ENCODE results near the gene DOCK11. TPM values are rescaled to one million over a fixed set of nuclear protein-coding genes. Genes with fewer than 3 reads are reported as not detected.

The DOCK11 gene
- total RNA-seq, 1 donor from 2014 or later: 56.0 TPM

- ChIA-PET POLR2A (no interaction called here), CTCF (no interaction called here)
- Mint-ChIP-seq H3K4me1 (no peaks in the 10 kb centered on the region), H3K9me3 (no peaks in the 10 kb centered on the region), H3K36me3 (ENCODE audit: low read depth) (peaks cover 66% of the 10 kb centered on the region), H3K27ac (no peak overlapping the region), H3K4me3 (no peak overlapping the region), H3K27me3 (no peaks in the 10 kb centered on the region)
- intact Hi-C loops (cut with micrococcal nuclease): no loop called here
- no peak for ATAC-seq (ENCODE audit: low read depth)
- DNase-seq: no peak
- TF ChIP-seq, protein P1, sequence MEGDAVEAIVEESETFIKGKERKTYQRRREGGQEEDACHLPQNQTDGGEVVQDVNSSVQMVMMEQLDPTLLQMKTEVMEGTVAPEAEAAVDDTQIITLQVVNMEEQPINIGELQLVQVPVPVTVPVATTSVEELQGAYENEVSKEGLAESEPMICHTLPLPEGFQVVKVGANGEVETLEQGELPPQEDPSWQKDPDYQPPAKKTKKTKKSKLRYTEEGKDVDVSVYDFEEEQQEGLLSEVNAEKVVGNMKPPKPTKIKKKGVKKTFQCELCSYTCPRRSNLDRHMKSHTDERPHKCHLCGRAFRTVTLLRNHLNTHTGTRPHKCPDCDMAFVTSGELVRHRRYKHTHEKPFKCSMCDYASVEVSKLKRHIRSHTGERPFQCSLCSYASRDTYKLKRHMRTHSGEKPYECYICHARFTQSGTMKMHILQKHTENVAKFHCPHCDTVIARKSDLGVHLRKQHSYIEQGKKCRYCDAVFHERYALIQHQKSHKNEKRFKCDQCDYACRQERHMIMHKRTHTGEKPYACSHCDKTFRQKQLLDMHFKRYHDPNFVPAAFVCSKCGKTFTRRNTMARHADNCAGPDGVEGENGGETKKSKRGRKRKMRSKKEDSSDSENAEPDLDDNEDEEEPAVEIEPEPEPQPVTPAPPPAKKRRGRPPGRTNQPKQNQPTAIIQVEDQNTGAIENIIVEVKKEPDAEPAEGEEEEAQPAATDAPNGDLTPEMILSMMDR (IDR thresholded peaks at IDR 0.05): no peak
Observed at GRCh38 chrX:118551426-118551825, 55.8 kb downstream of the DOCK11 start.

GRCh38 chrX:118552121-118552900 lies 56.7 kb downstream of the DOCK11 start:
- POLR2A ChIA-PET: no interaction called here

DNA sequence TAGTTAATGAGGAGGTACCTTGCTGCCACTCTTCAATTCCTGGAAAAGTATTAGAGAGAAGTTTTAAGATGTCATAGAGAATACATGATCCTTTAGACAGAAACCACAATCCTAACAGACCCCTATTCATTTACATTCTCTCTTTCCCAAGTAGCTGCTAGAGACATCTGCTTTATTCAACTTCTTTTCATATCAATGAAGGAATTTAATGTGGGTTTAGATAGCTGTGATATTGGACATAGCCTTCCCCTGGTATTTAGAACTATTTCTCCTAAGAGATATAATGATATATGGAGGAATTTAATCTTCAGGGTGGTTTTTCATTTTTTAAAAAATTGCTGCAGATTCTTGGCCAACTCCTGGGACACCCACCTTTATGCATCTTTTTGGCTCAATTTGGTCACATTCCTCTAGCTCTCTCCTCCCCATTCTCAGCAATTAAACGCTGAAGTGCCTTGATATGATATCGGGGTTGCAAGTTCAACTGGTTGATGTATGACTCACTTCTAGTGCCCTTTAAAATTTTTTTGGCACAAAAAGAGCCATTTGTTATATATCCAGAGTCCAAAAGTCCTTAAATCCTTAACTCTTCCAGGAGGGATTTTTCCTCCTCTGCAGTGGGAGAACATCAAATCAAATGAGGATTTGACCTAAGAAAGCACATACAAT lies 57.6 kb downstream of the DOCK11 start:
- ATAC-seq (ENCODE audit: low read depth): no peak
- Mint-ChIP-seq H3K27me3 (no peaks in the 10 kb centered on the region), H3K4me3 (no peak overlapping the region), H3K9me3 (no peaks in the 10 kb centered on the region), H3K27ac (no peak overlapping the region), H3K4me1 (no peaks in the 10 kb centered on the region), H3K36me3 (ENCODE audit: low read depth) (peaks cover 59% of the 10 kb centered on the region)
- ChIA-PET CTCF (no interaction called here), POLR2A (no interaction called here)
- TF ChIP-seq, protein P1 (IDR thresholded peaks at IDR 0.05): no peak
- intact Hi-C loops (cut with micrococcal nuclease): no loop called here
- no peak for DNase-seq

More at GRCh38 chrX:118552121-118552900, 56.7 kb downstream of the DOCK11 start:
- Mint-ChIP-seq H3K27ac (no peak overlapping the region), H3K4me1 (no peaks in the 10 kb centered on the region), H3K27me3 (no peaks in the 10 kb centered on the region), H3K9me3 (no peaks in the 10 kb centered on the region), H3K36me3 (ENCODE audit: low read depth) (peaks cover 68% of the 10 kb centered on the region), H3K4me3 (no peak overlapping the region)
- TF ChIP-seq, protein P1 (IDR thresholded peaks at IDR 0.05): no peak
- intact Hi-C loops (cut with micrococcal nuclease): no loop called here
- CTCF ChIA-PET: no interaction called here
- no peak for DNase-seq
- ATAC-seq (ENCODE audit: low read depth): no peak

GRCh38 chrX:118554511-118554910 lies 58.9 kb downstream of the DOCK11 start:
- Mint-ChIP-seq H3K9me3 (no peaks in the 10 kb centered on the region), H3K4me1 (peaks cover 3% of the 10 kb centered on the region), H3K27ac (no peak overlapping the region), H3K27me3 (no peaks in the 10 kb centered on the region), H3K4me3 (no peak overlapping the region), H3K36me3 (ENCODE audit: low read depth) (peaks cover 55% of the 10 kb centered on the region)
- TF ChIP-seq, protein P1 (IDR thresholded peaks at IDR 0.05): no peak
- CTCF ChIA-PET: no interaction called here
- POLR2A ChIA-PET: no interaction called here
- intact Hi-C loops (cut with micrococcal nuclease): no loop called here
- ATAC-seq (ENCODE audit: low read depth): no peak
- DNase-seq: no peak

GRCh38 chrX:118558926-118559325 lies 63.3 kb downstream of the DOCK11 start:
- H3K4me3 Mint-ChIP-seq: no peak overlapping the region
- intact Hi-C loops (cut with micrococcal nuclease): no loop called here
- TF ChIP-seq, protein P1 (IDR thresholded peaks at IDR 0.05): no peak
- ChIA-PET POLR2A (no interaction called here), CTCF (no interaction called here)
- no peak for ATAC-seq (ENCODE audit: low read depth)
- H3K27me3 Mint-ChIP-seq: no peaks in the 10 kb centered on the region
- no peaks in the 10 kb centered on the region for H3K9me3 Mint-ChIP-seq
- DNase-seq: no peak
- H3K27ac Mint-ChIP-seq: no peak overlapping the region
- H3K4me1 Mint-ChIP-seq: peaks cover 8% of the 10 kb centered on the region
- H3K36me3 Mint-ChIP-seq (ENCODE audit: low read depth): peaks cover 49% of the 10 kb centered on the region
